ENCODE results near the gene PDS5B. TPM values are rescaled to one million over a fixed set of nuclear protein-coding genes. Genes with fewer than 3 reads are reported as not detected.

PDS5B gene
- 10 to 100 TPM; 12.0 to 28.8 (median 19.4) TPM for total RNA-seq
- 10 to 100 TPM in 1 of 2 donors, 1 to 10 TPM in 1; 3.7 to 10.2 TPM for polyA plus RNA-seq
- long read RNA-seq, donor 1, partial matches to known transcripts: 3 of 7 reads
- long read RNA-seq, donor 1, other reads (novel, unspliced or antisense): 4 of 7 reads
- long read RNA-seq, donor 2, partial matches to known transcripts: 12 of 21 reads
- long read RNA-seq, donor 2, other reads (novel, unspliced or antisense): 9 of 21 reads
- long read RNA-seq, donor 3, partial matches to known transcripts: 3 of 6 reads
- long read RNA-seq, donor 3, other reads (novel, unspliced or antisense): 3 of 6 reads

DNA sequence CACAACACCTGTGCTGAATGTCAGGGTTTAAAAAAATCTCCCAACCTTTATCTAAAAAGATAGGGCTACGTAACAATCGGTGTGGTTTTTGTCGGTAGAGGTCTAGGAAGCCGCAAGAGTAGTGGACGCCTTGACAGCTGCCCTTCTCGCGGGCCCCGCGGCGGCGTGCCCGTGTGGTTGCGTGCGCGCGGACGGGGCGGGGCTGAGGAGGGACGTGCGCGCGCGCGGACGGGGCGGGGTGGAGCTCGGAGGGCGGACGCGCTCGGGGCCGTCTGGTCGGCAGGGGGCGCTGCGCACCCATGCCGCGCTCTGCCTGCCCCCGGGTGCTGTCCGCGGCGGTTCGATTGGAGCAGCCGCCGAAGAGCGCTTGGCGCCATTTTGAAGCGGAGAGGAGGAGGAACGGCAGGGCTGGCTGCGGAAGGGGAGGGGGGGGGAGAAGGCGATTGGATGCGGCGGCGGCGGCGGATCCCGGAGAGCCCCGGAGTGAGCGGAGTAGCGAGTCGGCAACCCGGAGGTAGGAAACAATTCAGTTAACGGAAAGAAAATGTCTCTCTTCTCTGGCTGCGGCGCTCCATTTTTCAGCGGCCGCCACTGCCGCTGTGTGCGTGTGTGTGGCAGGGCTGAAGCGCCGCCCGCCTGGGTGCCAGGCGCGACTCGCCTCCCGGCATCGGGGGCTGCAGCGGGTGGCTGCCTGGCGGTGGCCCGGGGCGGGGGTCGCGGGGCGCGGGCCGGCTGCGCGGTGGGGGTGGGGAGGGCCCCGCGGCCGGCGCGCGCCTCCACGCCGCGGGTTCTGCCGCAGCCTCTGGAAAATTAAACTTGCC, at the start of gene PDS5B:
PDS5B (plus strand) TSS at position 373 of the 821 bp plus-strand sequence. CDS start 62,321 bp downstream, outside the sequence.
- H3K27ac ChIP-seq: peak within 1 kb of the TSS; percentile 86 to 96 (median 93)
- peaks cover 0 to 38% (median 27%) of the 10 kb centered on the region in 12 donors for H3K4me1 ChIP-seq
- WGBS, 4 donors: 0 to 1% (median 1%) methylated on average over 49 to 97 of the region's 97 CpGs
- peak; percentile 66 to 97 (median 94) for TF ChIP-seq CTCF (IDR thresholded peaks at IDR 0.05)
- peak in 1 of 2 donors; percentile 81 for TF ChIP-seq POLR2A (IDR thresholded peaks at IDR 0.05)
- no peaks in the 10 kb centered on the region for H3K36me3 ChIP-seq
- H3K27me3 ChIP-seq: no peaks in the 10 kb centered on the region
- ATAC-seq (peak; percentile 95 to 99 (median 96)), DNase-seq (peak; percentile 95 to 98 (median 96))
- intact Hi-C loops (cut with DNase I): loop anchor here (1.0 to 10.0 kb wide), 12 partner anchors 53 to 1141 kb away; partner anchors contain the start of gene KL (in 2 of the 10)
- H3K9me3 ChIP-seq: no peaks in the 10 kb centered on the region
- H3K4me3 ChIP-seq: peak within 1 kb of the TSS; percentile 66 to 95 (median 84)

DNA sequence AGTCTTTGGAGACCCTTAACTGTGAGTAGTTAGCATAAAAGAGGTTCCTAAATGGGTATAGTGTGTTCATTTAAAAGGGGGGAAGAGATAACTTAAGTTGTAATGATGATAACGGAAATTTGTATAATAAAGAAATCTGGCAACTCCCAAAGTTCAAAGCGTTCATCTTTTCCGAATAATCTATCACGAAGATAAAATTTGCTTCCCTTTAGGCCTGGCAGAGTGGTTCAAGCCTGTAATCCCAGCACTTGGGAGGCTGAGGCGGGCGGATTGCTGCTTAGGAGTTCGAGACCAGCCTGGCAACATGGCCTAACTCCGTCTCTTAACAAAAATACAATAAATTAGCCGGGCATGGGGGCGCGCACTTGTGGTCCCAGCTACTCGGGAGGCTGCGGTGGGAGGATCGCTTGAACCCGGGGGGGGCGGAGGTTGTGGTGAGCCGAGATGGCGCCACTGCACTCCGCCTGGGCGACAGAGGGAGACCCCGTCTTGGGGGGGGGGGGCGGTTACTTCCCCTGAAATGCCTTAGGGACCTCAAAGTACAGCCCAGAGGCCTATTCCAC, 48.6 kb upstream of the PDS5B start:
- peaks cover 6 to 59% (median 48%) of the 10 kb centered on the region in 12 donors for H3K4me1 ChIP-seq
- no peaks in the 10 kb centered on the region for H3K9me3 ChIP-seq
- intact Hi-C loops (cut with DNase I): loop anchor here in 2 of 10 donors (5.0 kb wide), 2 partner anchors 110 to 220 kb away; partner anchors contain the start of genes N4BP2L1 (in 2 of the 2), BRCA2 (in 1 of the 2) and ZAR1L (in 1 of the 2)
- no peaks in the 10 kb centered on the region for H3K27me3 ChIP-seq
- ATAC-seq (peak in 3 of 4 donors; percentile 6 to 14 (median 9)), DNase-seq (peak in 4 of 5 donors; percentile 31 to 43 (median 38))
- WGBS, 4 donors: 26 to 49% (median 28%) methylated on average over 10 to 22 of the region's 22 CpGs
- H3K36me3 ChIP-seq: peaks cover 0 to 33% (median 24%) of the 10 kb centered on the region in 9 donors
- H3K4me3 ChIP-seq: peak overlapping the region; percentile 54 to 94 (median 76)
- TF ChIP-seq POLR2A (IDR thresholded peaks at IDR 0.05) (no peak), CTCF (IDR thresholded peaks at IDR 0.05) (no peak)
- H3K27ac ChIP-seq: peak overlapping the region; percentile 85 to 99 (median 93)

GRCh38 chr13:32538143-32538620, 48.1 kb upstream of the PDS5B start:
- Histone ChIP-seq H3K4me1 (peaks cover 6 to 54% (median 43%) of the 10 kb centered on the region in 12 donors), H3K4me3 (peak overlapping the region; percentile 54 to 94 (median 76)), H3K36me3 (peaks cover 0 to 33% (median 24%) of the 10 kb centered on the region in 9 donors), H3K27me3 (no peaks in the 10 kb centered on the region), H3K27ac (peak overlapping the region; percentile 85 to 99 (median 93)), H3K9me3 (no peaks in the 10 kb centered on the region)
- no peak for TF ChIP-seq CTCF (IDR thresholded peaks at IDR 0.05)
- TF ChIP-seq POLR2A (IDR thresholded peaks at IDR 0.05): no peak
- 0 to 1% (median 0%) methylated on average over 23 of the region's 23 CpGs for WGBS, 4 donors
- intact Hi-C loops (cut with DNase I): loop anchor here in 2 of 10 donors (5.0 kb wide), 2 partner anchors 111 to 221 kb away; partner anchors contain the start of genes N4BP2L1 (in 2 of the 2), BRCA2 (in 1 of the 2) and ZAR1L (in 1 of the 2)
- DNase-seq (peak in 4 of 5 donors; percentile 39 to 59 (median 43)), ATAC-seq (peak; percentile 44 to 68 (median 60))

Measured in heart left ventricle (tissue), 16 donors.